ENCODE data around the gene MFAP4. TPM values are rescaled to one million over a fixed set of nuclear protein-coding genes. Genes with fewer than 3 reads are reported as not detected.
"Not testable (repeated sequence)": the region's sequence is repeated elsewhere in the genome, so short reads cannot be mapped to it uniquely, and the experiment has no call there.

The MFAP4 gene
- total and polyA plus RNA-seq, 9 donors, result 46.5 to 380 (median 179) TPM

DNA sequence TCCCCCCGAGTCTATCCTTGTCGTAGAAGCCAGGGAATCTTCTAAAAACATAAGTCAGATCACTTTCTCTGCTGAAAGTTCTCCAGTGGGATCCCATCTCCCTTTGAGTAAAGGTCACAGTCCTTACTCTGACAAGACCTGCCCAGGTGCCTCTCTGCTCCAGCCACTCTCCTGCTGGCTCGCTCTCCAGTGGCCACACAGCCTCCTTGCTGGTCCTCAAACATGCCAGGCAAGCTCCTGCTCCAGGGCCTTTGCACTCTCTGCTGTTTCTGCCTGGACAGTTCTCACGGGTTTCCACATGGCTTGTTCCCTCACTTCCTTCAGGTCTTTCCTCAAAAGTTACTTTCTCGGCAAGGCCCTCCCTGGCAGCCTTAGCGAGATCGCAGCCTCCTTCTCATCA is 27.8 kb downstream of the MFAP4 start:
- no peak overlapping the region for H3K27ac ChIP-seq
- 73 to 88% (median 82%) methylated on average over 7 of the region's 7 CpGs for WGBS, 3 donors
- no peaks in the 10 kb centered on the region for H3K36me3 ChIP-seq
- TF ChIP-seq POLR2A (IDR thresholded peaks at IDR 0.05) (no peak), EP300 (IDR thresholded peaks at IDR 0.05) (no peak)
- TF ChIP-seq, protein P1, sequence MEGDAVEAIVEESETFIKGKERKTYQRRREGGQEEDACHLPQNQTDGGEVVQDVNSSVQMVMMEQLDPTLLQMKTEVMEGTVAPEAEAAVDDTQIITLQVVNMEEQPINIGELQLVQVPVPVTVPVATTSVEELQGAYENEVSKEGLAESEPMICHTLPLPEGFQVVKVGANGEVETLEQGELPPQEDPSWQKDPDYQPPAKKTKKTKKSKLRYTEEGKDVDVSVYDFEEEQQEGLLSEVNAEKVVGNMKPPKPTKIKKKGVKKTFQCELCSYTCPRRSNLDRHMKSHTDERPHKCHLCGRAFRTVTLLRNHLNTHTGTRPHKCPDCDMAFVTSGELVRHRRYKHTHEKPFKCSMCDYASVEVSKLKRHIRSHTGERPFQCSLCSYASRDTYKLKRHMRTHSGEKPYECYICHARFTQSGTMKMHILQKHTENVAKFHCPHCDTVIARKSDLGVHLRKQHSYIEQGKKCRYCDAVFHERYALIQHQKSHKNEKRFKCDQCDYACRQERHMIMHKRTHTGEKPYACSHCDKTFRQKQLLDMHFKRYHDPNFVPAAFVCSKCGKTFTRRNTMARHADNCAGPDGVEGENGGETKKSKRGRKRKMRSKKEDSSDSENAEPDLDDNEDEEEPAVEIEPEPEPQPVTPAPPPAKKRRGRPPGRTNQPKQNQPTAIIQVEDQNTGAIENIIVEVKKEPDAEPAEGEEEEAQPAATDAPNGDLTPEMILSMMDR (IDR thresholded peaks at IDR 0.05), result no peak
- intact Hi-C loops (cut with DNase I), result no loop called here
- DNase-seq, result peak in 2 of 5 donors; percentile 14 to 23
- H3K27me3 ChIP-seq, result no peaks in the 10 kb centered on the region
- H3K4me1 ChIP-seq (ENCODE audit: insufficient read depth), result peaks cover 2% of the 10 kb centered on the region
- H3K4me3 ChIP-seq, result no peak overlapping the region
- H3K9me3 ChIP-seq, result no peaks in the 10 kb centered on the region

DNA sequence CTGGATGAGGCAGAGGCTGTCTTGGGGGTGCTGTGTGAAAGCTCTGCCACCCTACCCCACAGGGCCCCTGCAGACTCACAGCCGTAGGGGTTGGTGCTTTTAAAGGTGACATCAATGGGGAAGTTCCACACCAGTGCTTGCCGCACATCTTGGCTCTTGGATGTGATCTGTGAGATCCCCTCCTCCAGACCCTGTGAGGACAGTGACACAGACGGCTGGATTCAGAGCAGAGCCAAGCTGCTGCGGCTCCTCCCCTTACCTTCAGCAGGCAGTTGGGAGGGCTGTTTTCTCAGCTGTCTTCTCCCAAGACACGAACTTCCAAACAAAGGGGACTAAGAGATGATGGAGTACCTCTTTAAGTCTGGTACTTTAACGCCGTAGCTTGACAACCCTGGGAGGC is 29.2 kb downstream of the MFAP4 start:
- 82 to 89% (median 83%) methylated on average over 7 of the region's 7 CpGs for WGBS, 3 donors
- intact Hi-C loops (cut with DNase I), result no loop called here

DNA sequence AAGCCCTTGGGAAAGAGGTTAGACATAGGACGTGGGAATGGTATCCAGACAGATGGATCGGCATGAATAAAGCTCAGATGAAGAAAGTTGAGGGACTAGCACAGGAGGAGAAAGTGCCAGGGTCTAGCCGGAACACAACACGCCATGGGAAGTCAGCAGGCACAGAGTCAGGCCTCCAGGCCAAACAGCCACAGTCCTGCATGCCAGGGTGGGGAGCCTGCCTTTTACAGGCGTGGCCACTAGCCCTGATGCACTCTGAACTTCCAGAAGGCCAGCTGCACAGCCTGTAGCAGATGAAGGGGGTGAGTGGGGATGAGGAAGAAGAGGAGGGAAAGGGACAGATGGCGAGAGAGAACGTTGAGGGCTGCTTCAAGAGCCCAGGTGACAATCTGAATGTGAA is 29.6 kb downstream of the MFAP4 start:
- TF ChIP-seq, protein P1 (IDR thresholded peaks at IDR 0.05), result no peak
- TF ChIP-seq EP300 (IDR thresholded peaks at IDR 0.05), result no peak
- TF ChIP-seq POLR2A (IDR thresholded peaks at IDR 0.05), result no peak
- DNase-seq, result no peak
- Histone ChIP-seq H3K27ac (no peak overlapping the region), H3K36me3 (no peaks in the 10 kb centered on the region), H3K27me3 (no peaks in the 10 kb centered on the region), H3K4me1 (ENCODE audit: insufficient read depth) (no peaks in the 10 kb centered on the region), H3K4me3 (no peak overlapping the region), H3K9me3 (no peaks in the 10 kb centered on the region)
- WGBS, 3 donors, result 92 to 93% (median 92%) methylated on average over 7 of the region's 7 CpGs
- intact Hi-C loops (cut with DNase I), result no loop called here

More for the DNA sequence above, 29.2 kb downstream of the MFAP4 start:
- H3K27me3 ChIP-seq, result no peaks in the 10 kb centered on the region
- TF ChIP-seq POLR2A (IDR thresholded peaks at IDR 0.05), result no peak
- no peak for TF ChIP-seq EP300 (IDR thresholded peaks at IDR 0.05)
- TF ChIP-seq, protein P1 (IDR thresholded peaks at IDR 0.05), result no peak
- no peak overlapping the region for H3K27ac ChIP-seq
- DNase-seq, result peak in 1 of 5 donors; percentile 12
- H3K4me1 ChIP-seq (ENCODE audit: insufficient read depth), result no peaks in the 10 kb centered on the region
- no peak overlapping the region for H3K4me3 ChIP-seq
- no peaks in the 10 kb centered on the region for H3K9me3 ChIP-seq
- no peaks in the 10 kb centered on the region for H3K36me3 ChIP-seq

DNA sequence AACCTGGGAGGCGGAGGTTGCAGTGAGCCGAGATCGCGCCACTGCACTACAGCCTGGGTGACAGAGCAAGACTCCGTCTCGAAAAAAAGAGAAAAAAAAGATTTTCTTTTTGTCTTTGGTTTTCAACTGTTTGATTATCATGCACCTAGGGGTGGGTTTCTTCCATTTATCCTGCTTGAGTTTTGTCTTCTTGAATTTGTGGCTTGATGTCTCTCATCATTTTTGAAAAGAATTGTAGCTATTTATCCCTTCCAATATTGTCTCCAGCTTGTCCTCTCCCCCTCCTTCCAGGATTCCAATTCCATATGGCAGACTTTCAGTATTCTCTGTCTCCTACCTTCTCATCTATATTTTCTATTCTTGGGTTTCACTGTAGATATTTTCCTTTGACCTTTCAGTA is 32.2 kb downstream of the MFAP4 start:
- no peaks in the 10 kb centered on the region for H3K36me3 ChIP-seq
- no peaks in the 10 kb centered on the region for H3K27me3 ChIP-seq
- intact Hi-C loops (cut with DNase I), result no loop called here
- no peak for DNase-seq
- TF ChIP-seq POLR2A (IDR thresholded peaks at IDR 0.05) (no peak), EP300 (IDR thresholded peaks at IDR 0.05) (no peak)
- TF ChIP-seq, protein P1 (IDR thresholded peaks at IDR 0.05), result no peak
- H3K9me3 ChIP-seq, result no peaks in the 10 kb centered on the region
- H3K27ac ChIP-seq, result no peak overlapping the region
- 81 to 96% (median 87%) methylated on average over 6 of the region's 6 CpGs for WGBS, 3 donors
- H3K4me1 ChIP-seq (ENCODE audit: insufficient read depth), result no peaks in the 10 kb centered on the region
- no peak overlapping the region for H3K4me3 ChIP-seq

DNA sequence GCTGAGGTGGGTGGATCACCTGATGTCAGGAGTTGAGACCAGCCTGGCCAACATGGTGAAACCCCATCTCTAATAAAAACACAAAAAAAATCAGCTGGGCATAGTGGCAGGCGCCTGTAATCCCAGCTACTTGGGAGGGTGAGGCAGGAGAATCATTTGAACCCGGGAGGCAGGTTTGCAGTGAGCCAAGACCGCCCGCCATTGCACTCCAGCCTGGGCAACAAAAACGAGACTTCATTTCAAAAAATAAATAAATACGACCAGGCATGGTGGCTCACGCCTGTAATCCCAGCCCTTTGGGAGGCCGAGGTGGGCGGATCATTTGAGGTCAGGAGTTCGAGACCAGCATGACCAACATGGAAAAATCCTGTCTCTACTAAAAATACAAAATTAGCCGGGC is 33.6 kb downstream of the MFAP4 start:
- H3K4me3 ChIP-seq; H3K9me3 ChIP-seq; intact Hi-C loops (cut with DNase I); H3K4me1 ChIP-seq (ENCODE audit: insufficient read depth); DNase-seq; H3K27me3 ChIP-seq; H3K27ac ChIP-seq; H3K36me3 ChIP-seq: not testable (repeated sequence)
- WGBS, 3 donors, result 95% methylated on average over 11 of the region's 11 CpGs
